Measurements from ENCODE around the gene TOR2A.

- TF ChIP-seq EZH2 (optimal IDR thresholded peaks at IDR 0.05; ENCODE audit: low read depth, low read length) (no peak), CTCF (IDR thresholded peaks at IDR 0.05; ENCODE audit: low read length) (no peak), EZH2phosphoT487 (IDR thresholded peaks at IDR 0.05; ENCODE audit: low read length) (no peak)
These were observed 26.0 kb upstream of the TOR2A start for GRCh38 chr9:127761061-127761460.

Data from MM.1S (cell line).